Measurements from ENCODE around the gene LURAP1L. TPM values are rescaled to one million over a fixed set of nuclear protein-coding genes. Genes with fewer than 3 reads are reported as not detected.

Gene LURAP1L
- 6.6 TPM for total RNA-seq

- DNase-seq (ENCODE audit: low spot score), result peak; percentile 54
These were observed at the start of gene LURAP1L for GRCh38 chr9:12774861-12775678. LURAP1L (plus strand) TSS chr9:12775020; CDS start chr9:12775716, 696 bp downstream.

- no peak for DNase-seq (ENCODE audit: low spot score)
These were observed 48.0 kb upstream of the LURAP1L start for GRCh38 chr9:12726795-12727194.

- no peak for DNase-seq (ENCODE audit: low spot score)
These were observed 44.6 kb upstream of the LURAP1L start for GRCh38 chr9:12730198-12730597.

- DNase-seq (ENCODE audit: low spot score), result no peak
These were observed 43.9 kb upstream of the LURAP1L start for GRCh38 chr9:12730927-12731326.

GRCh38 chr9:12732971-12733370, 41.8 kb upstream of the LURAP1L start:
- DNase-seq (ENCODE audit: low spot score), result no peak

GRCh38 chr9:12735665-12736064, 39.2 kb upstream of the LURAP1L start:
- no peak for DNase-seq (ENCODE audit: low spot score)

GRCh38 chr9:12737871-12738270, 36.9 kb upstream of the LURAP1L start:
- DNase-seq (ENCODE audit: low spot score), result no peak

- DNase-seq (ENCODE audit: low spot score), result no peak
These were observed 35.7 kb upstream of the LURAP1L start for GRCh38 chr9:12739014-12739652.

- DNase-seq (ENCODE audit: low spot score), result no peak
These were observed 34.0 kb upstream of the LURAP1L start for GRCh38 chr9:12740845-12741244.

GRCh38 chr9:12748016-12748415, 26.8 kb upstream of the LURAP1L start:
- no peak for DNase-seq (ENCODE audit: low spot score)

- DNase-seq (ENCODE audit: low spot score), result no peak
These were observed 25.9 kb upstream of the LURAP1L start for GRCh38 chr9:12748954-12749353.

GRCh38 chr9:12753931-12754330, 20.9 kb upstream of the LURAP1L start:
- no peak for DNase-seq (ENCODE audit: low spot score)

- no peak for DNase-seq (ENCODE audit: low spot score)
These were observed 15.1 kb upstream of the LURAP1L start for GRCh38 chr9:12759761-12760160.

GRCh38 chr9:12760758-12761157, 14.1 kb upstream of the LURAP1L start:
- DNase-seq (ENCODE audit: low spot score), result no peak

GRCh38 chr9:12764150-12764549, 10.7 kb upstream of the LURAP1L start:
- no peak for DNase-seq (ENCODE audit: low spot score)

- DNase-seq (ENCODE audit: low spot score), result no peak
These were observed 9.6 kb upstream of the LURAP1L start for GRCh38 chr9:12765088-12765798.

- DNase-seq (ENCODE audit: low spot score), result no peak
These were observed 8.5 kb upstream of the LURAP1L start for GRCh38 chr9:12766357-12766756.

- DNase-seq (ENCODE audit: low spot score), result no peak
These were observed 4.6 kb upstream of the LURAP1L start for GRCh38 chr9:12770261-12770660.

GRCh38 chr9:12771891-12772290, 2.9 kb upstream of the LURAP1L start:
- no peak for DNase-seq (ENCODE audit: low spot score)

- DNase-seq (ENCODE audit: low spot score), result no peak
These were observed 1.3 kb upstream of the LURAP1L start for GRCh38 chr9:12773562-12773961.

- DNase-seq (ENCODE audit: low spot score), result peak; percentile 57
These were observed 1.1 kb downstream of the LURAP1L start for GRCh38 chr9:12775679-12776512.

Data from ureter (tissue), 1 donor.